Measurements from ENCODE around the gene MFSD2B. TPM values are rescaled to one million over a fixed set of nuclear protein-coding genes. Genes with fewer than 3 reads are reported as not detected.
A peak's percentile ranks its signal among the peaks of the same experiment; 100 is the strongest.
"Not testable (repeated sequence)": the region's sequence is repeated elsewhere in the genome, so short reads cannot be mapped to it uniquely, and the experiment has no call there.

The MFSD2B gene
- total RNA-seq, 4 donors from 2014 or later, result 0.16 TPM; not detected in 3

GRCh38 chr2:24040511-24040910, 30.6 kb downstream of the MFSD2B start:
- intact Hi-C loops (cut with DNase I; ENCODE audit: low total_unique reads) (no loop called here), in situ Hi-C loops (cut with MboI; ENCODE audit: low pct_ligation_motif_present in 1 of 4, low pct_unique_long_range_greater_than_20kb in 1 of 4, low sequenced_read_pairs in 3 of 4) (no loop called here)
- Histone ChIP-seq H3K36me3 (peaks cover 0 to 7% (median 0%) of the 10 kb centered on the region in 4 donors), H3K4me3 (no peak overlapping the region), H3K4me1 (no peaks in the 10 kb centered on the region), H3K9me3 (no peaks in the 10 kb centered on the region), H3K27me3 (no peaks in the 10 kb centered on the region), H3K27ac (no peak overlapping the region)
- 93 to 100% methylated on average over 4 of the region's 4 CpGs for WGBS, 2 donors (ENCODE audit: low coverage in 1 of 2)
- DNase-seq, result no peak
- TF ChIP-seq EP300 (IDR thresholded peaks at IDR 0.05; ENCODE audit: low read depth) (no peak), POLR2A (IDR thresholded peaks at IDR 0.05) (no peak), POLR2AphosphoS5 (IDR thresholded peaks at IDR 0.05) (no peak), CTCF (IDR thresholded peaks at IDR 0.05) (no peak)

- whole genome bisulfite sequencing, 2 donors (ENCODE audit: low coverage in 1 of 2), result 84 to 97% methylated on average over 3 to 6 of the region's 6 CpGs
- H3K9me3 ChIP-seq; in situ Hi-C loops (cut with MboI; ENCODE audit: low pct_ligation_motif_present in 1 of 4, low pct_unique_long_range_greater_than_20kb in 1 of 4, low sequenced_read_pairs in 3 of 4); DNase-seq; H3K36me3 ChIP-seq; H3K27me3 ChIP-seq; H3K27ac ChIP-seq; intact Hi-C loops (cut with DNase I; ENCODE audit: low total_unique reads); H3K4me3 ChIP-seq: not testable (repeated sequence)
- H3K4me1 ChIP-seq, result peaks cover 4 to 16% (median 11%) of the 10 kb centered on the region in 4 donors
These were observed 33.2 kb downstream of the MFSD2B start for GRCh38 chr2:24043133-24043532.

DNA sequence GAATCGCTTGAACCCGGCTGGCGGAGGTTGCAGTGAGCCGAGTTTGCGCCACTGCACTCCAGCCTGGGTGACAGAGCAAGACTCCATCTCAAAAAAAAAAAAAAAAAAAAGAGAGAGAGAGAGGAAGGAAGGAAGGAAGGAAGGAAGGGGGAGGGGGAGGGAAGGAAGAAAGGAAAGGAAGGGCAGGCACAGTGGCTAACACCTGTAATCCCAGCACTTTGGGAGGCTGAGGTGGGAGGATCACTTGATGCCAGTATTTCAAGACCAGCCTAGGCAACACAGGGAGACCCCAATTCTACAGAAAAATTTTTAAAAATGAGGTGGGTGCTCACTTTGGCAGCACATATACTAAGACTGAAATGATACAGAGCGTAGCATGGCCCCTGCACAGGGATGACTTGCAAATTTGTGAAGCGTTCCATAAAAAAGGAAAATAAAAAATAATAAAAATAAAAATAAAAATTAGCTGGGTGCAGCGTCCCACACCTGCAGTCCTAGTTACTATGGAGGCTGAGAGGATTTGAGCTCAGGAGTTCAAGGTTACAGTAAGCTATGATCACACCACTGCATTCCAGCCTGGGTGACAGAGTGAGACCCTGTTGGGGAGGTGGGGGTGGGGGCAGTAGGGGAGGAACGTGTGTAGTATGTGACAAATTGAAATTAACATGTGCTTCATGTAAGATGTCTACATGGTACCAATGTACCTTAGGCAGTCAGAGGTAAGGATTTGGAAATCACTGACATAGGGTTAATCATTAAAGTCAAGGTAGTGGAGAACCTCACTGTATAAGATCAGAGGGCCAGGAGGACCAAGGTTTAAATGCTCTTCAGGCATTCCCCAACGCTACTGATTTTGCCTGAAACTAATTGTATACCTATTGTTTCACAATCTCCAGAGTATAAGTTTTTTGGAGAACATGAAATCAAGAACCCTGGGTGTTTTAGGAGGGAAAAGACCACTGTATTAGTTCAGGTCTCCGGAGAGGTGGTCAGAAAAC, 35.9 kb downstream of the MFSD2B start:
- TF ChIP-seq CTCF (IDR thresholded peaks at IDR 0.05) (no peak), POLR2A (IDR thresholded peaks at IDR 0.05) (no peak), POLR2AphosphoS5 (IDR thresholded peaks at IDR 0.05) (no peak), EP300 (IDR thresholded peaks at IDR 0.05; ENCODE audit: low read depth) (no peak)
- DNase-seq, result no peak
- in situ Hi-C loops (cut with MboI; ENCODE audit: low pct_ligation_motif_present in 1 of 4, low pct_unique_long_range_greater_than_20kb in 1 of 4, low sequenced_read_pairs in 3 of 4) (no loop called here), intact Hi-C loops (cut with DNase I; ENCODE audit: low total_unique reads) (no loop called here)
- no peak overlapping the region for H3K27ac ChIP-seq
- peak overlapping the region in 1 of 4 donors; percentile 65 for H3K4me3 ChIP-seq
- H3K36me3 ChIP-seq, result no peaks in the 10 kb centered on the region
- H3K4me1 ChIP-seq, result peaks cover 9 to 31% (median 23%) of the 10 kb centered on the region in 4 donors
- H3K9me3 ChIP-seq, result no peaks in the 10 kb centered on the region
- peaks cover 13% of the 10 kb centered on the region for H3K27me3 ChIP-seq
- 69 to 84% methylated on average over 4 to 11 of the region's 11 CpGs for WGBS, 2 donors (ENCODE audit: low coverage in 1 of 2)

DNA sequence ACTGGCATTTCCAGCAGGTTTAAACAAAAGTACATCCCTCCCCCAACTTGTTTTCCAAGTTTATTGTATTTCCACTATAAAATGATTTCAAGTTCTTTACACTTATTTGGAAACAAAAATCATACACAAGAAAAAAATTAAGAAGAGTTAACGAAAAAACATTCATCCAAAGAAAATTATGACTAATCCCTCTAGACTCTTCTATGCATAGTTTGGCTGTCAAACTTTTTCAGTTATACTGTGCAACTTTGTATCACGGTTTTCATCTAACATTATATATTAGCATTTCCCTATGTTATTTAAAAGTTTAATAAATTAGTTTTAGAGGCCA, 36.7 kb downstream of the MFSD2B start:
- 0% methylated on average over 2 of the region's 2 CpGs for WGBS, 2 donors (ENCODE audit: low coverage in 1 of 2)
- Histone ChIP-seq H3K9me3 (no peaks in the 10 kb centered on the region), H3K4me1 (peaks cover 9 to 31% (median 23%) of the 10 kb centered on the region in 4 donors), H3K27me3 (peaks cover 13% of the 10 kb centered on the region), H3K27ac (peak overlapping the region in 2 of 4 donors; percentile 63 to 82), H3K4me3 (peak overlapping the region; percentile 58 to 77 (median 68)), H3K36me3 (no peaks in the 10 kb centered on the region)
- intact Hi-C loops (cut with DNase I; ENCODE audit: low total_unique reads), result no loop called here
- TF ChIP-seq POLR2AphosphoS5 (IDR thresholded peaks at IDR 0.05) (no peak), EP300 (IDR thresholded peaks at IDR 0.05; ENCODE audit: low read depth) (no peak), POLR2A (IDR thresholded peaks at IDR 0.05) (no peak), CTCF (IDR thresholded peaks at IDR 0.05) (no peak)
- DNase-seq, result no peak
- in situ Hi-C loops (cut with MboI; ENCODE audit: low pct_ligation_motif_present in 1 of 4, low pct_unique_long_range_greater_than_20kb in 1 of 4, low sequenced_read_pairs in 3 of 4), result no loop called here

Measured in transverse colon (tissue), 4 donors.